Suppressor macrophage treated with lipopolysaccharide for 4 hours (primary cell): ENCODE measurements around the gene ZNF516.

Source experiments
- DNase-seq: peaks from one replicate; pipeline ENCODE4 v3.0.0-alpha.2; 2020

Gene ZNF516

GRCh38 chr18:76435316-76435989 is 59.6 kb downstream of the ZNF516 start:
- no peak for DNase-seq

- DNase-seq, result no peak
Observed at GRCh38 chr18:76434452-76434851, 60.6 kb downstream of the ZNF516 start.

GRCh38 chr18:76433788-76434187 is 61.3 kb downstream of the ZNF516 start:
- DNase-seq, result no peak

- no peak for DNase-seq
Observed at GRCh38 chr18:76432970-76433767, 61.9 kb downstream of the ZNF516 start.

- no peak for DNase-seq
Observed at GRCh38 chr18:76432274-76432755, 62.7 kb downstream of the ZNF516 start.

GRCh38 chr18:76431437-76432273 is 63.4 kb downstream of the ZNF516 start:
- DNase-seq, result no peak

GRCh38 chr18:76430636-76431035 is 64.4 kb downstream of the ZNF516 start:
- no peak for DNase-seq

GRCh38 chr18:76429262-76430126 is 65.5 kb downstream of the ZNF516 start:
- no peak for DNase-seq

- peak; percentile 63 for DNase-seq
Observed at GRCh38 chr18:76428396-76429261, 66.4 kb downstream of the ZNF516 start.

- DNase-seq, result no peak
Observed at GRCh38 chr18:76426737-76427305, 68.2 kb downstream of the ZNF516 start.

GRCh38 chr18:76425146-76426131 is 69.6 kb downstream of the ZNF516 start:
- DNase-seq, result peak; percentile 29

GRCh38 chr18:76422838-76423237 is 72.2 kb downstream of the ZNF516 start:
- DNase-seq, result no peak

- no peak for DNase-seq
Observed at GRCh38 chr18:76422121-76422520, 72.9 kb downstream of the ZNF516 start.

GRCh38 chr18:76421685-76422078 is 73.4 kb downstream of the ZNF516 start:
- DNase-seq, result no peak

- DNase-seq, result no peak
Observed at GRCh38 chr18:76420898-76421684, 74.0 kb downstream of the ZNF516 start.

GRCh38 chr18:76419811-76420210 is 75.2 kb downstream of the ZNF516 start:
- no peak for DNase-seq

GRCh38 chr18:76416911-76417310 is 78.1 kb downstream of the ZNF516 start:
- no peak for DNase-seq

GRCh38 chr18:76414936-76415621 is 80.0 kb downstream of the ZNF516 start:
- no peak for DNase-seq
